Neural progenitor cell (in vitro differentiated cells): ENCODE results near the gene SON. TPM values are rescaled to one million over a fixed set of nuclear protein-coding genes. Genes with fewer than 3 reads are reported as not detected.
"Not testable (repeated sequence)": the region's sequence is repeated elsewhere in the genome, so short reads cannot be mapped to it uniquely, and the experiment has no call there.

Experiments
- DNase-seq: peaks from one replicate; pipeline ENCODE4 v3.0.0-alpha.2; 2016; ENCODE audit warnings: low spot score
- H2AFZ ChIP-seq: fragments of 200-600 bp; sonication (generic); replicated peaks from 2 replicates; pipeline ENCODE4 v1.6.1; 2016; ENCODE audit warnings: antibody characterized with exemption
- H3F3A ChIP-seq: fragments of 200-600 bp; sonication (generic); 2 replicates; pipeline ENCODE4 v1.6.1; 2016; ENCODE audit warnings: antibody characterized with exemption, low read depth
- H3K27ac ChIP-seq: fragments of 200-600 bp; sonication (generic); 2 replicates; pipeline ENCODE4 v1.5.1; 2016; ENCODE audit warnings: mild to moderate bottlenecking
- H3K27me3 ChIP-seq: fragments of 200-600 bp; sonication (generic); 2 replicates; pipeline ENCODE4 v1.6.1; 2016; ENCODE audit warnings: mild to moderate bottlenecking, moderate library complexity
- H3K36me3 ChIP-seq: fragments of 200-600 bp; sonication (generic); 2 replicates; pipeline ENCODE4 v1.5.1; 2016
- H3K4me1 ChIP-seq: fragments of 200-600 bp; sonication (generic); 2 replicates; pipeline ENCODE4 v1.6.1; 2016; ENCODE audit warnings: mixed run types
- H3K4me2 ChIP-seq: fragments of 200-600 bp; sonication (generic); 2 replicates; pipeline ENCODE4 v1.6.1; 2016
- H3K4me3 ChIP-seq: fragments of 200-600 bp; sonication (generic); 2 replicates; pipeline ENCODE4 v1.5.1; 2016
- H3K79me2 ChIP-seq: fragments of 200-600 bp; sonication (generic); 2 replicates; pipeline ENCODE4 v1.6.1; 2016; ENCODE audit warnings: low read depth
- H3K9ac ChIP-seq: fragments of 200-600 bp; sonication (generic); 2 replicates; pipeline ENCODE4 v1.6.1; 2016
- H3K9me3 ChIP-seq: fragments of 200-600 bp; sonication (generic); 2 replicates; pipeline ENCODE4 v1.5.1; 2016; ENCODE audit warnings: low read depth
- H4K20me1 ChIP-seq: fragments of 200-600 bp; sonication (generic); 2 replicates; pipeline ENCODE4 v1.6.1; 2016; ENCODE audit warnings: low read depth
- H3K27ac Mint-ChIP-seq: 3 replicates; pipeline ENCODE4 v1.8.0; 2021; ENCODE audit warnings: mixed read lengths
- H3K27me3 Mint-ChIP-seq: 2 replicates; pipeline ENCODE4 v1.8.0; 2022; ENCODE audit warnings: low read depth, mild to moderate bottlenecking, inconsistent platforms, moderate library complexity, mixed read lengths; ENCODE audit not compliant: insufficient read depth
- H3K36me3 Mint-ChIP-seq: 3 replicates; pipeline ENCODE4 v1.8.0; 2021; ENCODE audit warnings: mixed read lengths
- H3K4me1 Mint-ChIP-seq: 3 replicates; pipeline ENCODE4 v1.8.0; 2021; ENCODE audit warnings: mixed read lengths
- H3K4me3 Mint-ChIP-seq: 3 replicates; pipeline ENCODE4 v1.8.0; 2021; ENCODE audit warnings: mild to moderate bottlenecking, moderate library complexity, mixed read lengths
- H3K9me3 Mint-ChIP-seq: 3 replicates; pipeline ENCODE4 v1.8.0; 2020; ENCODE audit warnings: mixed read lengths
- CTCF ChIP-seq: fragments of 200-600 bp; sonication (generic); IDR thresholded peaks from 2 replicates; pipeline ENCODE4 v1.5.1; 2017; ENCODE audit warnings: antibody characterized with exemption, mild to moderate bottlenecking
- EZH2 ChIP-seq: fragments of 200-600 bp; sonication (generic); IDR thresholded peaks from 2 replicates; pipeline ENCODE4 v1.6.1; 2017; ENCODE audit warnings: antibody characterized with exemption, mild to moderate bottlenecking, moderate library complexity
- EZH2phosphoT487 ChIP-seq: fragments of 200-600 bp; sonication (generic); IDR thresholded peaks from 2 replicates; pipeline ENCODE4 v1.6.1; 2017; ENCODE audit warnings: antibody characterized with exemption
- total RNA-seq: library from RNA; depleted of rRNA; stranded (reverse); fragments of >200 nt; gene quantifications from 2 replicates; pipeline ENCODE4 v1.2.3, GENCODE V29; 2015; ENCODE audit warnings: low replicate concordance

Gene SON
- total RNA-seq, 1 donor from 2014 or later: 200 TPM

- H3K4me1 ChIP-seq: peaks cover 11% of the 10 kb centered on the region
- H3K27ac ChIP-seq: peak overlapping the region; percentile 88
- no peaks in the 10 kb centered on the region for H3K27me3 ChIP-seq
- no peak overlapping the region for H2AFZ ChIP-seq
- H4K20me1 ChIP-seq: no peaks in the 10 kb centered on the region
- no peak overlapping the region for H3K4me3 ChIP-seq
- H3K4me2 ChIP-seq: peak overlapping the region; percentile 25
- no peak overlapping the region for H3K9ac ChIP-seq
- peaks cover 8% of the 10 kb centered on the region for H3K4me1 Mint-ChIP-seq
- H3K36me3 ChIP-seq: peaks cover 7% of the 10 kb centered on the region
- peaks cover 27% of the 10 kb centered on the region for H3F3A ChIP-seq
- peaks cover 2% of the 10 kb centered on the region for H3K27me3 Mint-ChIP-seq
- no peak overlapping the region for H3K4me3 Mint-ChIP-seq
- H3K27ac Mint-ChIP-seq: peak overlapping the region; percentile 1
- H3K79me2 ChIP-seq: no peaks in the 10 kb centered on the region
- DNase-seq: peak; percentile 31
- peaks cover 35% of the 10 kb centered on the region for H3K36me3 Mint-ChIP-seq
- H3K9me3 ChIP-seq: no peaks in the 10 kb centered on the region
- H3K9me3 Mint-ChIP-seq: no peaks in the 10 kb centered on the region
- TF ChIP-seq CTCF (no peak), EZH2 (no peak), EZH2phosphoT487 (no peak)
These were observed 75.6 kb downstream of the SON start for GRCh38 chr21:33618407-33618806.

- Histone ChIP-seq H3K9ac (no peak overlapping the region), H2AFZ (no peak overlapping the region), H3K4me1 (peaks cover 11% of the 10 kb centered on the region), H3K27ac (no peak overlapping the region), H3F3A (peaks cover 27% of the 10 kb centered on the region), H3K79me2 (no peaks in the 10 kb centered on the region), H4K20me1 (no peaks in the 10 kb centered on the region), H3K36me3 (peaks cover 11% of the 10 kb centered on the region), H3K4me2 (no peak overlapping the region), H3K4me3 (no peak overlapping the region), H3K9me3 (no peaks in the 10 kb centered on the region), H3K27me3 (no peaks in the 10 kb centered on the region)
- no peak for DNase-seq
- no peak overlapping the region for H3K4me3 Mint-ChIP-seq
- H3K36me3 Mint-ChIP-seq: peaks cover 36% of the 10 kb centered on the region
- peaks cover 8% of the 10 kb centered on the region for H3K4me1 Mint-ChIP-seq
- no peak overlapping the region for H3K27ac Mint-ChIP-seq
- peaks cover 2% of the 10 kb centered on the region for H3K27me3 Mint-ChIP-seq
- TF ChIP-seq CTCF: no peak
- TF ChIP-seq EZH2: no peak
- no peaks in the 10 kb centered on the region for H3K9me3 Mint-ChIP-seq
These were observed 76.9 kb downstream of the SON start for GRCh38 chr21:33619726-33620125.

GRCh38 chr21:33622253-33622652 lies 79.4 kb downstream of the SON start:
- H3K4me3 Mint-ChIP-seq: no peak overlapping the region
- Histone ChIP-seq H3F3A (peaks cover 27% of the 10 kb centered on the region), H4K20me1 (peaks cover 11% of the 10 kb centered on the region), H3K27me3 (no peaks in the 10 kb centered on the region), H3K79me2 (no peaks in the 10 kb centered on the region), H3K4me2 (no peak overlapping the region), H2AFZ (no peak overlapping the region), H3K27ac (no peak overlapping the region), H3K36me3 (peaks cover 11% of the 10 kb centered on the region), H3K9ac (no peak overlapping the region), H3K4me1 (peaks cover 11% of the 10 kb centered on the region), H3K9me3 (no peaks in the 10 kb centered on the region), H3K4me3 (no peak overlapping the region)
- H3K36me3 Mint-ChIP-seq: peaks cover 31% of the 10 kb centered on the region
- DNase-seq: no peak
- H3K27ac Mint-ChIP-seq: no peak overlapping the region
- H3K9me3 Mint-ChIP-seq: no peaks in the 10 kb centered on the region
- peaks cover 8% of the 10 kb centered on the region for H3K4me1 Mint-ChIP-seq
- peaks cover 2% of the 10 kb centered on the region for H3K27me3 Mint-ChIP-seq
- TF ChIP-seq EZH2phosphoT487 (no peak), EZH2 (no peak), CTCF (no peak)

GRCh38 chr21:33626151-33626550 lies 83.3 kb downstream of the SON start:
- H3K27me3 Mint-ChIP-seq, DNase-seq, H3K4me2 ChIP-seq, H3K27ac ChIP-seq, H2AFZ ChIP-seq, H3K4me1 ChIP-seq, H3F3A ChIP-seq, H3K9ac ChIP-seq, H3K9me3 Mint-ChIP-seq, H3K79me2 ChIP-seq, H3K4me1 Mint-ChIP-seq, H3K4me3 Mint-ChIP-seq, H3K4me3 ChIP-seq, H3K27me3 ChIP-seq, H3K9me3 ChIP-seq, H3K27ac Mint-ChIP-seq: not testable (repeated sequence)
- H4K20me1 ChIP-seq: peaks cover 12% of the 10 kb centered on the region
- H3K36me3 Mint-ChIP-seq: peaks cover 27% of the 10 kb centered on the region
- H3K36me3 ChIP-seq: peaks cover 18% of the 10 kb centered on the region

Other genes starting within 250 kb of the SON start
- gene IFNAR1, start 218.1 kb upstream of the SON start, total RNA-seq: 6.0 and 9.5 TPM in 2 replicates
- 50.6 and 61.0 TPM in 2 replicates for gene IFNGR2, start 139.6 kb upstream of the SON start, total RNA-seq
- gene TMEM50B, start 63.1 kb upstream of the SON start, total RNA-seq: 21.5 and 31.5 TPM in 2 replicates
- gene DNAJC28, start 51.3 kb upstream of the SON start, total RNA-seq: 3.8 and 4.7 TPM in 2 replicates
- 108 and 129 TPM in 2 replicates for gene GART, start 921 bp upstream of the SON start, total RNA-seq
- gene DONSON, start 45.6 kb downstream of the SON start, total RNA-seq: 41.0 and 67.8 TPM in 2 replicates
- gene CRYZL1, start 98.7 kb downstream of the SON start, total RNA-seq: 38.2 and 80.0 TPM in 2 replicates
- 103 and 136 TPM in 2 replicates for gene ITSN1, start 99.5 kb downstream of the SON start, total RNA-seq